GM13976 (cell line): ENCODE measurements around the gene ZFP92.

ENCODE experiments used
- DNase-seq: peaks from one replicate; pipeline ENCODE4 v3.0.0; 2012; ENCODE audit warnings: low spot score
- in situ Hi-C: fragments of 300-500 bp; cut with MboI; formaldehyde crosslinking; loops from one replicate; pipeline ENCODE4 v1.12.0; 2022; ENCODE audit warnings: low sequenced_read_pairs, mixed read lengths, inconsistent platforms; ENCODE audit not compliant: unreplicated experiment
- TF ChIP-seq, protein P1 (sequence below): IDR thresholded peaks from 2 replicates; pipeline ENCODE4 v1.5.1; 2012; ENCODE audit warnings: borderline replicate concordance, mild to moderate bottlenecking; ENCODE audit not compliant: insufficient read depth; ENCODE audit errors: extremely low read depth, missing control alignments, control extremely low read depth

Gene ZFP92

DNA sequence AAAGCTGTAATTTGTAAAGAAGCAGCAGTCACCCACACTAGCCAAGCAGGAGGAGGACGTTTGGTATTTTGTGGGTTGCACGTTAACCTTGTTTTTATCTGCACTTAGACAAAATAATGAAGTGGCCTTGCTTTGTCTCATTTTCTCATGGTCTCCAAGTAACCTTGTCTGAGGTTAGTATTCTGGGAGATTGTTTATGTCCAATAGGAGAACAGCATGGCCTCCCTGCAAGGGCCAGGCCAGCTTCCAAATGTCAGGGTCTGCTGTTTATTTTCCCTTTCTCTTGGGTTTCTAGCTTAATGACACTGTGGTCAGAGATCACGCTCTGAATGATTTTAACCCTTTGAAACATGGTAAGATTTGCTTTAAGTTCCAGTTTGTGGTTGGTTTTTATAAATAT, 40.0 kb upstream of the ZFP92 start:
- no peak for DNase-seq
- TF ChIP-seq, protein P1, sequence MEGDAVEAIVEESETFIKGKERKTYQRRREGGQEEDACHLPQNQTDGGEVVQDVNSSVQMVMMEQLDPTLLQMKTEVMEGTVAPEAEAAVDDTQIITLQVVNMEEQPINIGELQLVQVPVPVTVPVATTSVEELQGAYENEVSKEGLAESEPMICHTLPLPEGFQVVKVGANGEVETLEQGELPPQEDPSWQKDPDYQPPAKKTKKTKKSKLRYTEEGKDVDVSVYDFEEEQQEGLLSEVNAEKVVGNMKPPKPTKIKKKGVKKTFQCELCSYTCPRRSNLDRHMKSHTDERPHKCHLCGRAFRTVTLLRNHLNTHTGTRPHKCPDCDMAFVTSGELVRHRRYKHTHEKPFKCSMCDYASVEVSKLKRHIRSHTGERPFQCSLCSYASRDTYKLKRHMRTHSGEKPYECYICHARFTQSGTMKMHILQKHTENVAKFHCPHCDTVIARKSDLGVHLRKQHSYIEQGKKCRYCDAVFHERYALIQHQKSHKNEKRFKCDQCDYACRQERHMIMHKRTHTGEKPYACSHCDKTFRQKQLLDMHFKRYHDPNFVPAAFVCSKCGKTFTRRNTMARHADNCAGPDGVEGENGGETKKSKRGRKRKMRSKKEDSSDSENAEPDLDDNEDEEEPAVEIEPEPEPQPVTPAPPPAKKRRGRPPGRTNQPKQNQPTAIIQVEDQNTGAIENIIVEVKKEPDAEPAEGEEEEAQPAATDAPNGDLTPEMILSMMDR: no peak
- in situ Hi-C loops: no loop called here

DNA sequence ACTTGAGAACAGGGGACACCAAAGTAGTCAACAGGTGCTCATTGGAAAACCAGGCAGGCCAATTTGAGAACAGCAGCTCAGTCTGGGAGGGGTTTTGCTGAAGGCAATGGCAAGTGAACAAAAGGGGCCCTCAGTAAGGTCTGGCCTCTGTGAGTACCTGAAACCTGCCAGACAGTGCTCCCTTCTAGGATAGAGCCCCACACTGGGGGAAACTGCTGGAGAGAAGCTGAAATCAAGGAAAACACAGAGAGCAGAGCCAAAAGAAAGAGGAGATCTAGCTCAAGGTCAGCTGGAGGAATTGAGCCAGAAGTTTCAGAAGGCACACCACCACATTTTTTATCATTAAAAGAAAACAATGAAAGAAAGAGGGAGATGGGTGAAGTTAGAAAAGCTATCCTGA, 38.3 kb upstream of the ZFP92 start:
- TF ChIP-seq, protein P1: no peak
- in situ Hi-C loops: no loop called here
- no peak for DNase-seq

DNA sequence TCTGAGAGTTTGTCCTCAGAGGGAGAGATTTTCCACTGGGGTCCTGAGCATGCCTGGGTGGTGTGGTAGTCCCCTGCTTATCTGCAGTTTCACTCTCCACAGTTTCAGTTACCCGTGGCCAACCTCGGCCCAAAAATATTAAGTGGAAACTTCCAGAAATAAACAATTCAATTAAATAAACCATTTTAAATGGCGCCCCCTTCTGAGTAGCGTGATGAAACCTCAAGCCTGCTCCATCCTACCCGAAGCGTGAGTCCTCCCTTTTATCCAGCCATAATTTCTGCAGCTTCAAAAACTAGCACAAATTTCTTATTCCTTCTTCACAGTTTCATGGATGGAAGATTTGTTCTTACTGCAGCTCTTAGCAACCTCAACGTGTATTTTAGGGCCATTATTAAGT, 36.8 kb upstream of the ZFP92 start:
- TF ChIP-seq, protein P1: no peak
- in situ Hi-C loops: no loop called here
- no peak for DNase-seq

DNA sequence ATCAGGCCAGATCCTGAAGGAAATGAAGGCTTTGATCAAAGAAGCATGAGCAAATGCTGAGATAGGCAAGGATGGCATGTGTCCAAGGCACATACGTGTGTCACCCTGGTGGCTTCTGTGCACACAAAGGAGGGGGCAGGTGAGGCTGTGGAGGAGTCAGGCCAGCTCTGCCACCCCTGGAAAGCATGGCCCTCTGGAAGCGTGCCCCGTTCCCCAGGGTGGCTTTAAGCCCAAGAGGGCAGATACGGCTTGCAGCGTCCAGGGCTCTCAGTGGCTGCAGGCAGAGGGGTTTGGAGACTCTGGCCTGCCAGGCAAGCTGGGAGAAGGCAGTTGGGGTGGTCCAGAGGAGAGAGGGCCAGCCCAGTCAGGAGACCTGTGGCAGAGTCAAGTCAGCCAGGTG, 35.7 kb upstream of the ZFP92 start:
- TF ChIP-seq, protein P1: no peak
- no peak for DNase-seq
- in situ Hi-C loops: no loop called here

DNA sequence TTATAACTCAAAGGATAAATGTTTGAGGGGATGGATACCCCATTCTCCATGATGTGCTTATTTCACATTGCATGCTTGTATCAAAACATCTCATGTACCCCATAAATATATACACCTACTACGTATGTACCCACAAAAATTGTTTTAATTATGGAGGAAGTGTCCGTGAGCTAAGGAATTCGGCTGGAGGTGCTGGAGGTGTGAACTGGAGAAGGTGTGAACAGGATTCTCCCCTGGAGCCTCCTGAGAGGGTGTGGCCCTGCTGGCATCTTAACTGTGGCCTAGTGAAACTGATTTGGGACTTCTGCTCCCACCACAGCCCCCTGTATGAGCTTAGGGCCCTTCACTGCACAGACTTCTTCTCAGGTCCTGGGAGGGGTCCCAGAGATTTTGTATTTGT, 33.5 kb upstream of the ZFP92 start:
- TF ChIP-seq, protein P1: no peak

DNA sequence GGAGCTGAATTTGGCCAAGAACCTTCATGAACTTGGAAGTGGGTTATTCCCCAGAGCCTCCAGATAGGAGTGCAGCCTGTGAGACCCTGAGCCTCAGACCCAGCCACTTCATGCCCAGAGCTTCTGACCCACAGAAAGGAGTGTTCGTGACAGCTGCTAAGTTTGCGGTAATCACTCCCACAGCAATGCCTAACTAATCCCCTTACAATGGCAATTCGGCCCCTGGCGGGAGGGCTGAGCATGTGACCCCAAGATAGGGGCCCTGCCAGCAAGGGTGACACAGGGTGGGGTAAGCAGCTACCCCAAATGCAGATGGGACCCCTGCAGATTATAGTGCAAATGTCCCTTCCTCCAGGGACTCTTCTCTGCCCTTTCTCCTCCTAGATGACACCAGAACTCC, 32.7 kb upstream of the ZFP92 start:
- TF ChIP-seq, protein P1: no peak
- in situ Hi-C loops: no loop called here
- DNase-seq: no peak

More for the DNA sequence above, 33.5 kb upstream of the ZFP92 start:
- in situ Hi-C loops: no loop called here
- DNase-seq: no peak

DNA sequence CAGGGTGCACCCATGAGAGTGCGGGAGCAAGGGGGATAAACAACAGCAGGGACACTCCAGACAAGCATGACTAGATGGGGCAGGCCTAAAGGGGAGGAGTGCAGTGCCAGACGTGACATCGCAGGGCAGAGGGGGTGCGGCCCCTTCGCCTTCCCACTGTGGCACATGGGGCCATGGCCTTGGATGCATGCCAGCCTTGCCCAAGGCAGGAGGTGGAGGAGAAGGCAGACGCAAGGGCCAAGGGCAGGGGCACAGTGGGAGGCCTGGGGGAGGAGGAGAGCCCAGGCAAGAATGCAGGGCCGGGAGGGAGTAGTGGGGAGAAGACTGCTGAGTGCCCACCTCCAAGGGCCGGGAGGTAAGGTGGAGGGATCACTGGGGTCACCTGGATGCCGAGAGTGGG, 31.8 kb upstream of the ZFP92 start:
- in situ Hi-C loops: no loop called here
- TF ChIP-seq, protein P1: no peak
- no peak for DNase-seq
